Astrocyte of the spinal cord (primary cell): ENCODE results near the gene SIGLEC6.

ENCODE experiments used
- DNase-seq: peaks from one replicate; pipeline ENCODE4 v3.0.0; 2011; ENCODE audit warnings: low read depth, low spot score
- H3K4me3 ChIP-seq: 2 replicates; pipeline ENCODE4 v1.5.1; 2011; ENCODE audit warnings: low read depth, mild to moderate bottlenecking, low read length, moderate library complexity
- in situ Hi-C: cut with HindIII; loops from 2 replicates; pipeline ENCODE4 v1.10.0; 2017; ENCODE audit warnings: low sequenced_read_pairs
- TF ChIP-seq, protein P1 (sequence below): IDR thresholded peaks from 2 replicates; pipeline ENCODE4 v1.5.1; 2012; ENCODE audit warnings: low read depth, mild to moderate bottlenecking, low read length, inconsistent platforms

The SIGLEC6 gene

DNA sequence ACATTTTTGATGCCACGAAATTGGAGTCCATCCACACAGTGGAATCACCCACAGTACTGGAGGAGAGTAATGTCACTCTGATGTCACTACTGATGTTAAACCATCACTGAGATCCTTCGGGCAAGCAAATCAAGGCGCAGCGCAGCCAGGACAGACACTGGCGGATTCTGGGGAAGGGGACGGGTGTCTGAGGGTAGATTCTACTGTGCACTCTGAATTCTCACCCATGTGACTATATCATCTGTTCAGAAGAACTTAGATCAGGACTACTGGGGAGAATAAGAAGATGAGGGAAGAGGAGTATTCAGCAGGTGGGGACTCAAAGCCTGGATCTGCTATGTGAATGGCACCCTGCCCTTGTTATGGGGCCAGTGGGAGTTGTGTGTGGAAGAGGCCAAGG, 12.6 kb upstream of the SIGLEC6 start:
- DNase-seq: no peak
- TF ChIP-seq, protein P1, sequence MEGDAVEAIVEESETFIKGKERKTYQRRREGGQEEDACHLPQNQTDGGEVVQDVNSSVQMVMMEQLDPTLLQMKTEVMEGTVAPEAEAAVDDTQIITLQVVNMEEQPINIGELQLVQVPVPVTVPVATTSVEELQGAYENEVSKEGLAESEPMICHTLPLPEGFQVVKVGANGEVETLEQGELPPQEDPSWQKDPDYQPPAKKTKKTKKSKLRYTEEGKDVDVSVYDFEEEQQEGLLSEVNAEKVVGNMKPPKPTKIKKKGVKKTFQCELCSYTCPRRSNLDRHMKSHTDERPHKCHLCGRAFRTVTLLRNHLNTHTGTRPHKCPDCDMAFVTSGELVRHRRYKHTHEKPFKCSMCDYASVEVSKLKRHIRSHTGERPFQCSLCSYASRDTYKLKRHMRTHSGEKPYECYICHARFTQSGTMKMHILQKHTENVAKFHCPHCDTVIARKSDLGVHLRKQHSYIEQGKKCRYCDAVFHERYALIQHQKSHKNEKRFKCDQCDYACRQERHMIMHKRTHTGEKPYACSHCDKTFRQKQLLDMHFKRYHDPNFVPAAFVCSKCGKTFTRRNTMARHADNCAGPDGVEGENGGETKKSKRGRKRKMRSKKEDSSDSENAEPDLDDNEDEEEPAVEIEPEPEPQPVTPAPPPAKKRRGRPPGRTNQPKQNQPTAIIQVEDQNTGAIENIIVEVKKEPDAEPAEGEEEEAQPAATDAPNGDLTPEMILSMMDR: no peak
- in situ Hi-C loops: no loop called here

DNA sequence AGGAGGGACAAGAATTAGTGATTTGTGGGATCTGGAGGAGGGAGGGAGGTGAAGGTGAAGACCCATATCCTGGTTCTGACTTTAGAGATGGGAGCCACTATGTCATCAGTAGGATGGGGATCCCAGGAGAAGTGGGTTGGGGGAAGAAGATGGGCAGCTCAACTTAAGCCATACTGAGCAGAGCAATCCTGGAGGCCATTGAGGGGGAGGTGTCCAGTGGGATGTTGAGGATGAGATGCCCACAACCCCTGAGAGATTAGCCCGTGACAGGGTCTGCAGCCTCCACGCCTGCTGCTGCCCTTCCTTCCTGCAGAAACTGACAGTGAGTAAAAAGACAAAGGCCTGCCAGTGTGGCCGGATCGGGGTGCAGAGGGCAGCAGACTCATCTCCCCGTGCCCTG, 11.2 kb upstream of the SIGLEC6 start:
- TF ChIP-seq, protein P1: no peak
- in situ Hi-C loops: no loop called here
- no peak overlapping the region for H3K4me3 ChIP-seq
- DNase-seq: no peak

More for the DNA sequence above, 12.6 kb upstream of the SIGLEC6 start:
- no peak overlapping the region for H3K4me3 ChIP-seq

DNA sequence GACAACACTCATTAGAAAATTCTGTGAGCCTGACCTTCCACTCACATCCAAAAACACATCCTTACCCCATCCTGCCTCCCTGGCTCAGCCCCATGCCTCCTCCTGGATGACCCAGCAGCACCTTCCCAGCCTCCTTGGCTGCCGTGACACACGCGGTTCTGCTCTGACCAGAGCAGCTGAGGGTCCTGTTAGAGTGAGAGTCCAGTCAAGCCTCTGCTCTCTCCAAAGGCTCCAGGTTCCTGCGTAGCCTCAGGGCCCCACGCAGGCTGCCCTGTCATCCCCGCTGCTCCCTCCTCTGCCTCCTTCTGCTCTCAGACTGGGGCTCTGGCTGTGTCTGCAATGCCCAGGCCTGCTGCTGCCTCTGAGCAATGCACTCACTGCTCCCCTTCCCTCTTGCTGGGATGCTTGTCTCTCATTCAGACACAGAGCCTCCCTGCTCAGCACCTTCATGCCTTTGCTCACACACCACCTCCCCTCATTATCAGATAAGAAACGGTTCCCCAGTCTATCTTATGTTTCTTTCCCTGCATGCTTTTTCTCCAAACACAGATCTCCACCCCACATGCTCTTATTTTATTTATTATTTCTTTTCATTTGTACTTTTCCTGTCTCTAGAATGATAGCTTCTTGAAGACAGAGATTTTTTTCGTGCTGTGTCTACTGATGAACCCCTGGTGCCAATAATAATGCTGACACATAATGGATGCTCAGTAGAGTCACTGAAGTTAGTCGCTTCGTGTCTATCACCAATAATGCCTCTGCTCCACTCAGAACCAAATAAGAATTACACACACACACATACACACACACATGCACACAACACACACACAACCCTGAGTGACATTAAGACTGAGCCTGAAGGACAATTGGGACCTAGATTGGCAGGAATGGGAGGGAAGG, 10.2 kb upstream of the SIGLEC6 start:
- H3K4me3 ChIP-seq: no peak overlapping the region
- DNase-seq: no peak
- in situ Hi-C loops: no loop called here
- TF ChIP-seq, protein P1: no peak

DNA sequence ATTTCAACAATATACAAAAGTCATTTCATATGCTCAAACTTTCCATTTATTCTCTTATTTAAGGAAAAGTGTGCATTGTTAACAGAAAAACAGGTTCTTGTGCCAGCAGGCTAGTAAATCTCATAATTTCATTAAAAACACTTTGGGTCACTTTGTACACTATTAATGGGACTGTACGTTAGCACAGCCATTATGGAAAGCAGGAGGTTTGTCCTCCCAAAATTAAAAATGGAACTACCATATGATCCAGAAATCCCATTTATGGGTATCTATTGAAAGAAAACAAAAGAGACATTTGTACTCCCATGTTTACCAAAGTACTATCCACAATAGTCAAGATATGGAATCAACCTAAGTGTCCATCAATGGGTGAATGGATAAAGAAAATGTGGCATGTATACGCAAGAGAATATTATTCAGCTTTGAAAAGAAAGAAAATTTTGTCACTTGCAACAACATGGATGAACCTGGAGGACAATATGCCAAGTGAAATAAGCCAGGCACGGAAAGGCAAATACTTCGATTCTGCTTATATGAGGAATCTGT, 8.4 kb upstream of the SIGLEC6 start:
- no peak for DNase-seq
- no peak overlapping the region for H3K4me3 ChIP-seq
- in situ Hi-C loops: no loop called here
- TF ChIP-seq, protein P1: no peak

DNA sequence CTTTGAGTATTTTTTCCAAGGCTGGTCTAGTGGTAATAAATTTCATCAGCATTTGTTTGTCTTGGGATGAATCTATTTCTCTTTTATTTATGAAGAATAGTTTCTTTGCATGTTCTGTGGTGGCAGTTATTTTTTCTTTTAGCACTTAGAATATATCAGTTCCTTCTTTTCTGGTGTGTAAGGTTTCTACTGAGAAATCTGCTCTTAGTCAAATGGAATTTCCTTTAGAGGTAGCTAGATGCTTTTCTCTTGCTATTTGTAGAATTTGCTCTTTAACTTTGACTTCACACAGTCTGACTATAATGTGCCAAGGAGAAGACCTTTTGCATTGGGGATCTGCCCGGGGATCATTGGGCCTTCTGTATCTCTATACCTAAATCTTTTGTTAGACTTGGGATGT, 4.1 kb upstream of the SIGLEC6 start:
- no peak for DNase-seq
- in situ Hi-C loops: no loop called here
- TF ChIP-seq, protein P1: no peak
- H3K4me3 ChIP-seq: no peak overlapping the region

DNA sequence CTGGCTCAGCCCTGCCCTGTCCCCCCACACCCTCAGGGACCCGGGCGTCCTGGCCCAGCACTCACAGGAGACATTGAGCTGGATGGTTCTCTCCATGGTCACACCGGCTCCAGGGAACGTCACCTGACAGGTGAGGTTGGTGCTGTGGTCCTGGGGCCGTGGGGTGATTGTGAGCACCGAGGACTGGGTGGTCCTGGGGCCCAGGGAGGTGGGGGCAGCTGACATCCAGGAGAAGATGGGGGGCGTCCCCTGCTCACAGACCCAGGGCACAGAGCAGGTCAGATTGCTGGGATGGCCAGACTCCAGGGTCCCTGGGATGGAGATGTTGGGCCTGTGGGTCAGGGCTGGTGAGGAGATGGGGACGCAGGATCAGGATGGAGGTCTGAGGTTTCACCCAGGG, 854 bp downstream of the SIGLEC6 start:
- no peak overlapping the region for H3K4me3 ChIP-seq
- in situ Hi-C loops: no loop called here
- DNase-seq: no peak
- TF ChIP-seq, protein P1: no peak
